ENCODE measurements around the gene ABCE1. TPM values are rescaled to one million over a fixed set of nuclear protein-coding genes. Genes with fewer than 3 reads are reported as not detected.

The ABCE1 gene
- total and polyA plus RNA-seq, 2 experiments from 2014 or later: 24.1 to 51.0 TPM

GRCh38 chr4:145103496-145103895 is 5.4 kb downstream of the ABCE1 start:
- Histone ChIP-seq H3K27ac (no peak overlapping the region), H3K9me3 (ENCODE audit: low read depth) (no peaks in the 10 kb centered on the region), H3K27me3 (no peaks in the 10 kb centered on the region), H3K4me1 (ENCODE audit: low read depth) (no peaks in the 10 kb centered on the region), H3K36me3 (peaks cover 30% of the 10 kb centered on the region), H3K4me3 (no peak overlapping the region)
- no peak for TF ChIP-seq CTCF (IDR thresholded peaks at IDR 0.05; ENCODE audit: low read depth, low read length)
- no peak for DNase-seq (ENCODE audit: low read depth in 1 of 2, low spot score in 1 of 2)

- peaks cover 64% of the 10 kb centered on the region for H3K36me3 ChIP-seq
- H3K9me3 ChIP-seq (ENCODE audit: low read depth): no peaks in the 10 kb centered on the region
- no peak overlapping the region for H3K4me3 ChIP-seq
- H3K4me1 ChIP-seq (ENCODE audit: low read depth): no peaks in the 10 kb centered on the region
- TF ChIP-seq CTCF (IDR thresholded peaks at IDR 0.05; ENCODE audit: low read depth, low read length): no peak
- no peaks in the 10 kb centered on the region for H3K27me3 ChIP-seq
- no peak overlapping the region for H3K27ac ChIP-seq
- DNase-seq (ENCODE audit: low read depth in 1 of 2, low spot score in 1 of 2): no peak
Observed at GRCh38 chr4:145107126-145107525, 9.0 kb downstream of the ABCE1 start.

GRCh38 chr4:145108128-145108527 is 10.0 kb downstream of the ABCE1 start:
- Histone ChIP-seq H3K27ac (no peak overlapping the region), H3K9me3 (ENCODE audit: low read depth) (no peaks in the 10 kb centered on the region), H3K4me3 (no peak overlapping the region), H3K27me3 (no peaks in the 10 kb centered on the region), H3K36me3 (peaks cover 74% of the 10 kb centered on the region), H3K4me1 (ENCODE audit: low read depth) (no peaks in the 10 kb centered on the region)
- TF ChIP-seq CTCF (IDR thresholded peaks at IDR 0.05; ENCODE audit: low read depth, low read length): no peak
- no peak for DNase-seq (ENCODE audit: low read depth in 1 of 2, low spot score in 1 of 2)

- Histone ChIP-seq H3K27me3 (no peaks in the 10 kb centered on the region), H3K4me3 (no peak overlapping the region), H3K36me3 (peaks cover 80% of the 10 kb centered on the region), H3K9me3 (ENCODE audit: low read depth) (no peaks in the 10 kb centered on the region), H3K27ac (no peak overlapping the region), H3K4me1 (ENCODE audit: low read depth) (no peaks in the 10 kb centered on the region)
- no peak for DNase-seq (ENCODE audit: low read depth in 1 of 2, low spot score in 1 of 2)
- no peak for TF ChIP-seq CTCF (IDR thresholded peaks at IDR 0.05; ENCODE audit: low read depth, low read length)
Observed at GRCh38 chr4:145125396-145125795, 27.3 kb downstream of the ABCE1 start.

GRCh38 chr4:145130130-145130529 is 32.0 kb downstream of the ABCE1 start:
- Histone ChIP-seq H3K4me1 (ENCODE audit: low read depth) (no peaks in the 10 kb centered on the region), H3K27ac (peak overlapping the region; percentile 52), H3K9me3 (ENCODE audit: low read depth) (no peaks in the 10 kb centered on the region), H3K4me3 (no peak overlapping the region), H3K36me3 (peaks cover 39% of the 10 kb centered on the region), H3K27me3 (no peaks in the 10 kb centered on the region)
- TF ChIP-seq CTCF (IDR thresholded peaks at IDR 0.05; ENCODE audit: low read depth, low read length): no peak
- no peak for DNase-seq (ENCODE audit: low read depth in 1 of 2, low spot score in 1 of 2)
